ENCODE data around the gene MYO1B.

Gene MYO1B

GRCh38 chr2:191365089-191365488 lies 119.9 kb downstream of the MYO1B start:
- POLR2A ChIA-PET, result no interaction called here
- no peak for TF ChIP-seq CTCF (IDR thresholded peaks at IDR 0.05; ENCODE audit: control extremely low read depth, extremely low read depth, low read depth, missing control alignments)
- no peak for DNase-seq (ENCODE audit: extremely low spot score)
- CTCF ChIA-PET, result interaction anchor here (1.3 kb wide), 1 partner anchor 44 kb away, joined by 3 read pairs; no protein-coding TSS in a partner anchor

DNA sequence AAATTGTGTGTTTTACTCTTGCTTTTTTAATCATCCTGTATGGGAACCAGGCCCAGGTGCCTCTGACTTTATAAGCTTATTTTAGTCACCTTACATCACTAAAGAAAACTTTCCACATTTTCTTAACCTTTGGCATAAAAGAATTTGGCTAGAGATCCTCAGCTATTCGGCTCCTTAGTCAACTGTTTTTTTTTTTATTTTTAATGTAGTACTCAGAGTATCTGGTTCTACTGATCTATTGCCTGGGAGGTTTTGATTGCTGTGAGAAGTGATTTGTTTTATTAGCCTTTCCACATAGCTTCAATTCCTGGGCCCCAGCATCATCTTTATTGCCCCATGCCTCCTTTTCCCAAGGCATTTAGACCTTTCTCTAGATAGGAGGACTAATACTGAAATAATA lies 121.0 kb downstream of the MYO1B start:
- DNase-seq (ENCODE audit: extremely low spot score), result no peak
- ChIA-PET CTCF (interaction anchor here (1.2 to 1.3 kb wide), 2 partner anchors 28 to 45 kb away, joined by 3 read pairs; no protein-coding TSS in a partner anchor), POLR2A (no interaction called here)
- TF ChIP-seq CTCF (IDR thresholded peaks at IDR 0.05; ENCODE audit: control extremely low read depth, extremely low read depth, low read depth, missing control alignments), result no peak

GRCh38 chr2:191369034-191369433 lies 123.8 kb downstream of the MYO1B start:
- ChIA-PET POLR2A (no interaction called here), CTCF (no interaction called here)
- DNase-seq (ENCODE audit: extremely low spot score), result no peak
- no peak for TF ChIP-seq CTCF (IDR thresholded peaks at IDR 0.05; ENCODE audit: control extremely low read depth, extremely low read depth, low read depth, missing control alignments)

DNA sequence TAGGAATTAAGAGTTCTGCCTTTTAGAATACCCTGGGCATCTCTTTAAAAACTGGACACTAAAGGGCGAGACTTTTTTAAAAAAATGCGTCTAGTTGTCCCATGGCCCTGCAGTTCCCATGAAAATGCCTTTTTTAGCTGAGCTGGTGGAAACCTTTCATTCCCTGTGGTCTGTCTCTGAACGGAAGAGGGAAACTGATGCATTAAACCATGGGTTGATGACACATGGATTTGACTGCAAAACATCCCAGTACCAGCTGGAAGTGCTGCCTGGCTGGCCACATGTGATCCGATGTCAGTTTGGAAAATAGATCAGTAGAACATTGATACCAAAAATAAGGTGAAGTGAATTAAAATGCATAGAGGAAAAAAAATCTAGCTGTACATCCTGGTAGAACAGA lies 129.2 kb downstream of the MYO1B start:
- ChIA-PET CTCF (interaction anchor here (1.7 kb wide), 1 partner anchor 14 kb away, joined by 3 read pairs; no protein-coding TSS in a partner anchor), POLR2A (no interaction called here)
- DNase-seq (ENCODE audit: extremely low spot score), result no peak
- TF ChIP-seq CTCF (IDR thresholded peaks at IDR 0.05; ENCODE audit: control extremely low read depth, extremely low read depth, low read depth, missing control alignments), result no peak

DNA sequence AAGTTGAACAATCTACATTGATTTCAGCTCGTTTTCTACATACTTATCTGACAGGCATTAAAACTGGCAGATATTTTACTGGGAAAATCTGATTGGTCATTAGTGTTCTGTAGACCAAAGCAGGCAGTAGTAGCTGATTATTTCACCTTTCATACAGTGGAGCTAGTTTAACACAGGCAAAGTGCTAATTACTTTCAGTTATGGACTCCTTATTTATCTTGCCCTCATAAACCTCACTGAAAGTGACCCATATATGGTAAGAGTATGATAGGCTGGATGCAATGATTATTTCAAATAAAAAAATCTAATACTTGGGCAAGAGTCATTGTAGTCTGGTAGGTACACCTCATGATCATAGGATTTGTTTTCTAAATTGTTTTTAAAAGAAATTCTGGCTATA lies 129.7 kb downstream of the MYO1B start:
- no peak for DNase-seq (ENCODE audit: extremely low spot score)
- POLR2A ChIA-PET, result no interaction called here

DNA sequence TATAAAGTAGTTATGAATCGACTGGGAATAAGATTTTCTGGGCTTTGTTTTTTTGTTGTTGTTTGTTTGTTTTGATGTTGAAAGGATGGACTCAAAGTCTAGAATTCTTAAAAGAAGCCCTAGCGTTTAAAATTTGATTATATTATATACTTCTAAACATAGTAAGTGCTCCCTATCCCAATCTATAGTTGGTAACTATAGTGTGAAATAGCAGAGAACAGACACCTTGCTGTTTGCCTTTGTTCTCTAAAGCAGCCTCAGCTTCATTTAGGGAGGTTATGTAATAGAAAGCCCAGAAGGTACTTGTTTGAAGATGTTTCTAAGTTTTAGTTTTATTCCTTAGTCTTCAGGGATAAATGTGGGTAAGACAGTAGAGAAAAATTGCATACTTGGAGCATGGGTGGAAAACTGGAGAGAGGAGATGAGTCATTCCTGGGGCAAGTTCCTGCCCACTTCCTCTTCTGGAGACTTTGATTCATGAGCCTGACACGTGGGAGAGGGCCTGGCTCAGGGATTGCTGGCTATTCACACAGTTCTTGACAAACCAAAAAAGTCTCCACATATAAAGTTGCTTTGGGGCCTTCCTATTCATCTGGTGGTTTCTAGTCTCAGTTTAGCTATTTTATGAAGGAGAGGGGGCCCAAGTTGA lies 131.9 kb downstream of the MYO1B start:
- ChIA-PET CTCF (interaction anchor here (1.2 kb wide), 1 partner anchor 36 kb away, joined by 3 read pairs; no protein-coding TSS in a partner anchor), POLR2A (no interaction called here)
- DNase-seq (ENCODE audit: extremely low spot score), result no peak
- no peak for TF ChIP-seq CTCF (IDR thresholded peaks at IDR 0.05; ENCODE audit: control extremely low read depth, extremely low read depth, low read depth, missing control alignments)

More for the DNA sequence above, 129.7 kb downstream of the MYO1B start:
- no peak for TF ChIP-seq CTCF (IDR thresholded peaks at IDR 0.05; ENCODE audit: control extremely low read depth, extremely low read depth, low read depth, missing control alignments)
- CTCF ChIA-PET, result interaction anchor here (1.7 kb wide), 1 partner anchor 14 kb away, joined by 3 read pairs; no protein-coding TSS in a partner anchor
